Activated naive CD4-positive, alpha-beta T cell (primary cell): Measurements from ENCODE around the gene TECR.
A peak's percentile ranks its signal among the peaks of the same experiment; 100 is the strongest.

ENCODE experiments used
- DNase-seq, 4 experiments: peaks; one replicate each; lab custom pipeline; 2025; lab: John Stamatoyannopoulos, UW

The TECR gene

DNA sequence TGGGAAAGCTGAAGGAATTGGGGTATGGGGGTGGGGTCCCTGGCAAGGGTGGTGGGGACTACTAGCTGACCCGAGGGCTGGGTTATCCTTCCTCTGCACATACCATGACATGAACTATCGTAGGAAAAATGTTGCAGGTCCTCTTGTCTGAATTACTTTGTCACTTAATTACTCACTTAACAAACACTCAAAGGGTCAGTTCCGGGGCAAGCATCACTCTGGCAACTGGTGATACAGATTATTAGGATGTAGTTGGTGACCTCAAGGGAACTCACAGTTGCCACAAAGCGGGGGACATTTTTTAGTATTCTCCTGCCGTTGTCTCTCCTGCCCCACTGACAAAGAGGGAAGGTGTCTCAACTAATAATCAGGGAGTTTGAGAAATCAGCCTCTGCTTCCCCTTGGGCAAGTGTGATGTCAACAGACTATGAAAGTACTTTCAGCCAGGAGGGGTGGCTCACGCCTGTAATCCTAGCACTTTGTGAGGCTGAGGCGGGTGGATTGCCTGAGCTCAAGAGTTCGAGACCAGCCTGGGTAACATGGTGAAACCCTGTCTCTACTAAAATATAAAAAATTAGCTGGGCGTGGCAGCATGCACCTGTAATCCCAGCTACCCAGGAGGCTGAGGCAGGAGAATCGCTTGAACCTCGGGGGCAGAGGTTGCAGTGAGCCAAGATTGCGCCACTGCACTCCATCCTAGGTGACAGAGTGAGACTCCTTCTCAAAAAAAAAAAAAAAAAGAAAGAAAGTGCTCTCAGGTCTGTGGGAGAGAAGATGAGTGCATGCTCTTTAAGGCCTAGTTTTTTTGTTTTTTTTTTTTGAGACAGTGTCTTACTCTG is 21.5 kb upstream of the TECR start:
- DNase-seq: no peak

DNA sequence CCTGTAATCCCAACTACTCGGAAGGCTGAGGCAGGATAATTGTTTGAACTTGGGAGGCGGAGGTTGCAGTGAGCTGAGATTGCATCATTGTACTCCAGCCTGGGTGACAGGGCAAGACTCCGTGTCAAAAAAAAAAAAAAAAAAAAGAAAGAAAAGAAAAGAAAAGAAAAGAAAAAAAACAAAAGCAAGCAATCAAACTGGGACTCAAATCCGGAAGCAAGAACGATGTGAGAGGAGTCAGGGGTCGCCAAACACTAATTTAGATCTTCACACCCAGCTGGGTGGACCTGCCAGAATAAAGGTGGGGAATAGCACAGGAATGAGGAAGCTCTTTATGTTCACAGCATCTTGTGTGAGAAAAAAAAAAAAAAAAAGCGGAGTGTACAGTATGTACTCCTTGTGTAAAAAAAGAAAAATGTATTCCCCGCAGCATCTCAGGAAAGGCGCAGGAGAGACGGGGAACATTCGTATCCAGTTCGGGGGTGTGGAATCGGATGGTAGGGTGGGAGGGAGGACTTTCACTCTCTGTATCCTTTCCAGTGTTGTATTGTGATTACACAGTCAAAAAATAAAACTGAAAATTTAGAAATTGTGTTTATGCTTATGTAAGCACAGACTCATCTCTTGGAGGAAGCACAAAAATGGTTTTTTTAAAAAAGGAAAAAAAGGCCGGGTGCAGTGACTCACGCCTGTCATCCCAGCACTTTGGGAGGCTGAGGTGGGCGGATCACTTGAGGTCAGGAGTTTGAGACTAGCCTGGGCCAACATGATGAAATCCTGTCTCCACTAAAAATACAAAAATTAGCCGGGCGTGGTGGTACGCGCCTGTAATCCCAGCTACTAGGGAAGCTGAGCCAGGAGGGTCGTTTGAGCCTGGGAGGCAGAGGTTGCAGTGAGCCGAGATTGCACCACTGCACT is 18.8 kb upstream of the TECR start:
- DNase-seq: no peak

DNA sequence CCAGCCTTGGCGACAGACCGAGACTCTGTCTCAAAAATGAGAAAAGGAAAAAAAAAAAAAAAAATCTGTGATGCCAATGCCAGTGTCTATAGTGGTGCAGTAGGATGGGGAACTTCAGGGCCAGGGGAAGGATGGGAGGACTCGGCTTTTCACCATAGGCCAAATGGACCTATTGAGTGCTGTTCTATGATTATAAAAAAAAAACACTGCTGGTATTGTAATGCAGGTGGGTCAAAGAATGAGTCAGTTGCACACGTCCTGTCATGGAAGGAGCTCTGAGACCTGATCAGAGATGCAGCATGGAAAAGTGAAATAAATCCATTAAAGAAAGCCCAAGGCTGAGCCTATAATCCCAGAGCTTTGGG is 18.2 kb upstream of the TECR start:
- DNase-seq: no peak

DNA sequence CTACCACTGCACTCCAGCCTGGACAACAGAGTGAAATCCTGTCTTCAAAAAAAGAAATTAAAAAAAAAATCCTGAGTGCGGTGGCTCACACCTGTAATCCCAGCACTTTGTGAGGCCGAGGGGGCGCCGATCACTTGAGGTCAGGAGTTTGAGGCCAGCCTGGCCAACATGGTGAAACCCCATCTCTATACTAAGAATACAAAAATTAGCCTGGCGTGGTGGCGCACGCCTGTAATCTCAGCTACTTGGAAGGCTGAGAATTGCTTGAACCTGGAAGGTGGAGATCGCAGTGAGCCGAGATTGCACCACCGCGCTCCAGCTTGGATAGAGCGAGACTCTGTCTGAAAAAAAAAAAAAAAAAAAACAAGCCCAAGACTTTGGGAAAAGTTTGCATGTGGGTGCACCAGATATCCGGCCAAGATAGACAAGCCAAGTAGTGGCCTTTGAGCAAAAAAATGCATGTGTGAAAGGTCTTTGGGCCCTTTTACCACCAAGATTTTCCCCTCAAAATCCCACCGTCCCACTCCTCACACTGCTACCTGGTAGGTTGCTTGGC is 16.9 kb upstream of the TECR start:
- DNase-seq: no peak

DNA sequence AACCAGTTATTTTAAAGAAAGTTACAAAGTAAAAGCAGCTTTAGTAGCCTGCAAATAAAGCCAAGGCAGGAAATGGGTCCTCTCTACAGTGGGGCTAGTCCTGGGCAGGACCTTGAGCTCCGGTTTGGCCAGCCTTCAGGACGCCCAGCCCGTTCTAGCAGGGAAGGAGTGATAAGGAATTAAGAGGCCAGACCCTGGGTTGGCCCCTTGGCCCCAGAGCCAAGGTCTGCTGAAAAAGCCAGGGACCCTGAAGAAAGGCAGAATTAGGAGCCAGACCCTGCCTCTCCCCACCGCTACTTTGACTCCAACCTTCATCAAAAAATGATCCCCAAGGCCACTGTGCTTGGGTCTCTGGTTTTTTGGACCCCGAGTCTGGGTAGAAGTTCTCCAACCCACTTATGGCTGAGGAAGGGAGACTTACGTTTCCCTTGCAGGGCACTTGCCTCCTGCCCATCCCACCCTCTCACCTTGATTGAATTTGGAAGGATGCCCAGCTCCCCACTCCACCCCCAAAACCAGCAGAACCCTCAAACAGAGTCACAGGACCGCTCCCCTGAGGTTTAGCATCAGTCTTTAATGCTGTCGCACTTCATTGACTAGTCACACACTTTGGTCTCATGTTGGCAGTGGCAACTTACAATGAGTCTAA is 15.1 kb upstream of the TECR start:
- no peak for DNase-seq

DNA sequence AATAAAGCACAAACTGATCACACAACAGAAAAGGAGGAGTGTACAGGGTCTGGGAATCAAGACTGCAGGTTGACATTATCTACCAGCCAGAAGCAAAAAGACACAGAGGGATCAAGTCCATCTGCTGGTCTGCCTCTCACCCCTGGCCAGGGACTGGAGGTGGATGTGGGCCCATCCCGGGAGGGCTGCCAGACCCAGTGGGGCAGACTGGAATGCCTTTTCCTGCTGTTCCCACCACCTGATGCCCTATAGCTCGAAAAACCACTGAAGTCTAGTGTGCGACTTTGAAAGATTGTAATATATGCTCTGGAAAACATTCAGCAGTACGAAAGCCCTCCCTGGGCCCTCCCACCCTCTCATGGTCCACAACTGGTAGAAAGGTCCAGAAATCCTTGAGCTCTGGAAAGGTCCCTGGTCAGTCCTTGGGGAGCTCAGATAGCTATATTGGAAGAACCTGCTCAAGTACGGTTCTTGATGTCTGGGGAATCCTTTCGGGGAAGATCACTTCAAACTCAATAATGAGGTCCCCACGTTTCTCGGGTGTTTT is 13.8 kb upstream of the TECR start:
- DNase-seq: no peak

DNA sequence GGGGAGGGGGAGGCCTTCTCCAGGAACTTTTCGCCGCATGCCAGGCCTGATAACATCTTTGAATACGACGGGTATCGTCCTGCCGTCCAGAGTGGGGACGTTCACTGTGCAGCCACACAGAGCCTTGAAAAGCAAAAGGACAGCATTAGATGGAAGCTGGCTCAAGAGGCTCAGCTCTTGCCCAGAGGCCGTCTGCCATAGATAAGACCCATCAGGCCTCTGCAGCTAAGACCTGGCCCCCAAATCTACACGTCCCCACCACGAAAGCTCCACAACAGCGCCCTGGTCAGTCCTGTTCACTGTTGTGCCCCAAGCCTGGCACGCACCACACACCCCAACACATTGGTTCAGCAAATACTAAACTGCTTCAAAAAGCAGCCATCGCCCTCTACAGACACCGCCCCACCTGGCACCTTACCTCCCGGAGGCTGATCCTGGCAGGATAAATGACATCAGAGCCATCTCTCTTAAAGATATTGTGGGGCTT is 13.3 kb upstream of the TECR start:
- DNase-seq: no peak

DNA sequence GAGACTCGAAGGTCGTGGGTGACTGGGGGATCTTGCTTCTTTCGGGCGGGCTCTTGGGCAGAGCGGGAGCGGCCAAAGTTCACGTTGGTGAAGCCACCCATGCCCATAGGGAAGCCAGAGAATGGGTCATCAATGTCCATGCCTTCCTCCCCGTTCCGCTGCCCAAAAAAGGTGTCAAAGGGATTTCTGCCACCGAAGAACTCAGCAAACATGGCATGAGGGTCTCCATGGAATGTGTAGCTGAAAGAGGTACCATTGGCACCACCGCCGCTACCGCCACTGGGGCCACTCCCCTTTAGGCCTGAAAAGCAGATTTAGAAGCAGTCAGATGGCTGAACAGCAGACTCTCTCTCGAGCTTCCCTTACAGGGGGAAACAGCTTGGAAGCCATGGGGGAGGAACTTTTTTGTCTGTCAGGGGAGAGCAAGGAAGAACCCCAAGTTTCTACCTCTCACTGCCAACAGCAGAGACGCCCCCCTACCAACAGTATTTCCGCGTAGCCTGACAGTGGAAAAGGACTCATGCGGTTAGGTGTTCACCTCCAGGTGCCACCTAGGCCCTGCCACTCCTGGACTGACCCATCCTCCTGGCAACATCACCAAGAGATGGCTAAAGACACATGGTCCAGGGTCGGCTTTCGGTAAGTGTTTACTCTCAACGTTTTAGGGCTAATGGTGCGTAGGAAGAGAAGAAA is 12.5 kb upstream of the TECR start:
- DNase-seq: peak in 2 of 4 experiments; percentile 17 to 18

DNA sequence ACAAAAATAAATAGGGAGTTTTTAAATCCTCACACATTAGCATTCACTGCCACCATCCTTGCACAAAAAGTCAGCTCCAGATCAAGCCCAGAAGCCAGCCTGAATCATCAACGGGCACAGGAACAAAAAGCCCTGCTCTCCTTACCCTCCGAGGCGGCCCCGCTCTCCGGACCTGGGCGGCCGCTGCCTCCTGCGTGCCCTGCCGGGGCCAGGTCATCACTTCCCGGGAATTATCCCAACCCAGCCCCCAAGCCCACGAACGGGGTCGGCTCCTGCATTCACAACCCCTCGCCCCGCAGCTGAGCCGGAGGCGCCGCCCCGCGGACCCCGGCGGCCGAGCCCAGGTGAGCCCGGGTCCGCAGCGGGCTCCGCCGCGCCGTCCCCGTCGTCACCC is 12.0 kb upstream of the TECR start:
- DNase-seq: no peak

DNA sequence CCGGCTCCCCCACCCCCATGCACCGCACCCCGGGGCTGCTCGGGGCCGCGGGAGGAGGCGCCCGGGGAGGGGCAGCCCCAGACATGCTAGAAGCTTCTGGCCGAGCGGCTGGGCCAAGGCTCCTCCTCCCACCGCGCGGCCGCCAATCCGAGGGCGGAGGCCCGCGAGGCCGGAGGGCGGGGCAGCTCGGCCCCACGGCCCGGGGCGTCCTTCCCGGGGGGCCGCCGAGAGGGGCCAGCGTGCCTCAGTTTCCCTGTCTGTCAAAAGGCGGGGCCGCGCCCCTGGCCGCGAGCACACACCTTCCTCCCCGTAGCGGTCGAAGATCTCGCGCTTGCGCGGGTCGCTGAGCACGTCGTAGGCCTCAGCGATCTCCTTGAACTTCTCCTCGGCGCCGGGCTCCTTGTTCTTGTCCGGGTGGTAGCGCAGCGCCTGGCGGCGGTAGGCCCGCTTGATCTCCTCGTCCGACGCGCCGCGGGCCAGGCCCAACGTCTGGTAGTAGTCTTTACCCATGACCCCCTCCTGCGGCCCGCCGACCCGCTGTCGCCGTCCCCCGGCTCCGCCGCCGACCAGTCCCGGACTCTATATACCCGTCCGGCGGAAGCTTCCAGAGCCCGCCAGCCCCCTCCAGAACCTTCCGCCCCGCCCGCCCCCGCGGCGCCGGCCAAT is 11.4 kb upstream of the TECR start, which contains the start of gene DNAJB1:
Gene DNAJB1 (minus strand): TSS at position 558 of the 666 bp plus-strand sequence. CDS start 48 bp downstream, at position 510.
- DNase-seq: peak in 2 of 4 experiments; percentile 54 to 64

DNA sequence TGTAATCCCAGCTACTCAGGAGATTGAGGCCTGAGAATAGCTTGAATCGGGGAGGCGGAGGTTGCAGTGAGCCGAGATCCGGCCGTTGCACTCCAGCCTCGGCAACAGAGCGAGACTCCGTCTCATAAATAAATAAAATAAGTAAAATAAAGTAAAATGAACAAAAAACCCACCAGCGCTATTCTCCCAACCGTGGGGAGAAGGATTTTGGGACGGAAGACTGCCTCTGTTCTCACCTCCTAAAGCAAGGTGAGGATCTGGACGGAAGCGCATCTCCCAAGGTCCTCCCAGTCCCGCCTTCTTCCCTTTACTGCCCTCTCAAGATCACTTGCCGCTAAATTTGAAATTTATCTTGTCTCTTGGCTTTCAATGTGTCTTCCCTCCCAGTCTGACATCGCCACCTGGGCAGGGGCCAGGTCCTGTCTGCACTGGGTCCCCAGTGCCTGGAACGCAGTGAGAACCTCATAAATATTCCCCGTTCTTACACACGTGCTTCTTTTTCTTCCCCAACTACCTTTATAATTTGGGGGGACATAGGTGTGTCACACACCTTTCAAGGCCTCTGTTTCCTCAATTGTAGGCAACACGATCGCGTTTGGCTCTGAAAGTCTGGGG is 10.0 kb upstream of the TECR start:
- no peak for DNase-seq

DNA sequence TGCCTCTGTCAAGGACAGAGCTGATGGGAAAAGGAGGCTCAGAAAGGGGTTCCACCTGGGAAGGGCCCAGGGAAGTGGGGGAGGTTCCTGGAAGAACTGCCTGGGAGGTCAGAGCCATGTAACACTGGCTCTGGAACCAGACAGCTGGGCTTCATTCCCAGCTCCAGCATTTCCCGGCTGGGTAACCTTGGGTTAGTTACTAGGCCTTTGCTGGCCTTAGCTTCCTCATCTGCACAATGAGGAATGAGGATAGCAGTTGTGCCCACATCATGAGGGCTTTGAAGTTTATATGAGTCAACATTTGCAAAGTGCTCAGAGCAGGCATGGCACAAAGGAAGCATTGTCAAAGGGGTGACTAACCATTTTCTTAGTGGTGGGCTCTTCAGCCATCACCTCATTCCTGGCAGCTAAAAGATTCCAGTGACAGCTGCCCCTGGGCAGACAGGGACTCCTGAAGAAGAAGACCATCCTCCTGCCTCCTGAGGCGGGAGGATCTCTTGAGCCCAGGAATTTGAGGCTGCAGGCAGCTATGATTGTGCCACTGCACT is 9.5 kb upstream of the TECR start:
- DNase-seq: no peak

DNA sequence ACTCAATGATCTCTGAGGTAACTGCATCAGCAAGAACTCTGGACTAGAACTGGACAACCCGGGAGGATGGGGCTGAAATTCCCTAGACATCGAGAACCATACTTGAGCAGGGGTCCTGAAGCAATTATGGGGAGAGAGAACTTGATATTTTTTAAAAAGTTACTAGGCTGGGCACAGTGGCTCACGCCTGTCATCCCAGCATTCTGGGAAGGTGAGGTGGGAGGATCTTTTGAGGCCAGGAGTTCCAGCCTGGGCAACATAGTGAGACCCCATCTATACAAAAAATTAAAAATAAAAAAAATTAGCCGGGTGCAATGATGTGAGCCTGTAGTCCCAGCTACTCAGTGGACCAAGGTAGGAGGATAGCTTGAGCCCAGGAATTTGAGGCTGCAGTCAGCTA is 8.9 kb upstream of the TECR start:
- DNase-seq: no peak

DNA sequence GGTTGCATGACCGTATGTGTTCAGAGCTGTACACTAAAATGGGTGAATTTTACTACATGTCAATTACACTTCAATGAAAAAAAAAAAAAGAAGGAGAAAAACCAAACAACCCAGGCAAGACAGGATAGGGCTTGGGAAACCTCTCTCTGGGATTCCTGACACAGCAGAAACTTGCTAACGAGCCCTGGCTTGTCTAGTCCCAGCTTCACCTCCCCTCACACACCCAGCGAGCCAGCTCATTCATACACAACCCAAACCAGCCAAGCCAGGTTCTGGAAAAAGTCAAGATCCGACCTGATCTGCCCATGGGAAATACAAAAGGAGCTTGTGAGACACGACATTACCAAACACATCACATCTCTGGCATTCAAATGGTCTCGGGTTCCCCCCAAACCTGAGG is 3.7 kb upstream of the TECR start:
- DNase-seq: no peak

DNA sequence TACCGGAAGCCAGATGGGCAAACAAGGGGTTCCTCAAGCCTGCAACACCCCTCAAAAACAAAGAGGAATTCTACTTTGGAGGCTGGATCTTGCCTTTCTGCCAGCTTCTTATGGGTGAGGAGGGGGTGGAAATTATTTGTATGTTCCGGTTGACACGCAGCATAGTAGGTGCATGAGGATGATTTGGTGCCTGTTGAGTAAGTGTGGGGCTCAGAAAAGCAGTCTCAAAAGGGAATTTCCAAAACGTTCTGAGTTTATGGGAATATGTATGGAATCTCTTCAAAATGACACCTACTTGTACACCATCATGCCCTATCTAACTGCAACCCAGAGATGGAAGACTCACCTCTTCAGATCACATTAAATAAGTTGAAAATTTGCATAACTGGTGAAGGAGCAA is 3.0 kb upstream of the TECR start:
- DNase-seq: no peak

DNA sequence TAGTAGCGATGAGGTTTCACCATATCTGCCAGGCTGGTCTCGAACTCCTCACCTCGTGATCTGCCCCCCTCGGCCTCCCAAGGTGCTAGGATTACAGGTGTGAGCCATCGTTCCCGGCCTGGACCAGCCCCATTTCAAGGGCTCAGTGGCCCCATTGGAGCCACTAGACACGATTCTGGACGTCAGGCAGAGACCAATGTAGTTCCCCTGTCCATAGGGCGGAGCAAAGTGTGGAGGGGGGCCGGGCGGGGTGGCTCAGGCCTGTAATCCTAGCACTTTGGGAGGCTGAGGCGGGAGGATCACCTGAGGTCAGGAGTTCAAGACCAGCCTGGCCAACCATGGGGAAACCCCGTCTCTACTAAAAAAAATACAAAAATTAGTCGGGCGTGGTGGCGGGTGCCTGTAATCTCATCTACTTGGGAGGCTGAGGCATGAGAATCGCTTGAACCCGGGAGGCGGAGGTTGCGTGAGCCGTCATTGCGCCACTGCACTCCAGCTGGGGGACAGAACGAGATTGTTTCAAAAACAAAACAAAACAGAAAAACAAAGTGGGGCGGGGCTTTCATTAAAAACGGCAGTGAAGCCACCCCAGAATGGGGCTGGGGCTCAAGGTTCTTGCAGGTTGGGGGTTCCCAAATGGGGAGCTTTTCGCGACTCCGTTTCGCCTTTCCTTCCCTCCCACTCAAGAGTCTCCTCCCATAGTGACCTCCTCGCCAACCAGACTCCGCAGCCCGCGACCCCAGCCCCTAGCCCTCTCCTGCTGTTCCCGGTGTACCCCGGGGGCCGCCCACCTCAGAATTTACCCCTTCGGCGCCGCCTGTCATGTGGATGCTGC is 758 bp upstream of the TECR start:
- DNase-seq: no peak

DNA sequence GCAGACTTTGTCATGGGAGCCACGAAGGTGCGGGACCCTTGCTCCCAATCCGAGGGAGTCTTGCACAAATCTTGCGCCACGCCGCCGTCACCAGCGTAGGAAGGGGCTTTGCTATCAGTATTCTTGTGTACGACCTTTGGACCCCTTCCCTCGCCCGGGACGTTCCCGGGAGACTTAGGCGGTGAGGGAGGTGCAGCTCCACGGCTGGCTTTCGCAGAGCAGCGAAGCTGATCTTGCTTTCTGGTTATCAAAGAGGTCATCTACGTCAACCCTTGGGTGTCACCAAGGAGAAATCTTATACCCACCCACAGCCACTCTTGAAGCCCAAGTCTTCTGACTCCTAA is 583 bp downstream of the TECR start:
- DNase-seq: peak in 1 of 4 experiments; percentile 55

DNA sequence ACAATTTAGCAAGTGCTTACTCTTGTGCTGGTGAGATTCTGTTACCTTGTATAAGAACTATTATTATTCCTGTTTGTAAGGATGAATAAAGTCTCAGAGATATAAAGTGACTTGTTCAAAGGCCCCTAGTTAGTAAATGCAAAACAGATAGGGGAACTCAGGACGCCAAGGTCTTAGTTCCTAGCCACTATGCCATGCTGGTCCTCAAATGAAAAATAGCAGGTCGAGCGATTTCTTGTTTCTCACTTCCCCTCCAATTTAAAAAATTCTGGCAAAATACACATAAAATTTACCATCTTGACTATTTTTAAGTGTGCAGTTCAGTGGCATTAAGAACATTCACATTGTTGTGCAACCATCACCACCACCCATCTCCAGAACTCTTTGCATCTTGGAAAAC is 1.1 kb downstream of the TECR start:
- no peak for DNase-seq

DNA sequence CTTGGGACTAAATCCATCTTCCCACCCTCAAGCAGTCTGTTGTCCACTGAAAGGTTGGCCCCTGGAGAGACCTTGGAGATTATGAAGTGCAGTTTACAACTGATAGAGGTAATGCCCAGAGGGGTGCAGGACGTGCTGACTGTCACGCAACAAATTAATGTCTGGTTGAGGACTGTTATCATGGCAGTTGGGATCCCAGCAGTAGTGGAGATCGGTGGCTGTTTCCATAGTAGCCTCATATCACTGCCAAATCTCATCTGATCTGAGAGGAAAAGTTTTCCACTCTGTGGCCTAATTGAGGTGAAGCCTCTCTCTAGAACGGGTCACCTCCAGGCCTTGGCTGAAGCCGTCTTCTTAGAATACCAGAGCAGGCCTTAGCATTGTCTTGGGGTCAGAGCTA is 4.1 kb downstream of the TECR start:
- no peak for DNase-seq
